C1 segment of cervical spinal cord (tissue), 14 donors: Measurements from ENCODE around the gene DEPDC1B.
"Not testable (repeated sequence)": the region's sequence is repeated elsewhere in the genome, so short reads cannot be mapped to it uniquely, and the experiment has no call there.

Source experiments
- DNase-seq, 14 donors: peaks; one replicate each; lab custom pipeline; 2025; lab: John Stamatoyannopoulos, UW

Gene DEPDC1B

DNA sequence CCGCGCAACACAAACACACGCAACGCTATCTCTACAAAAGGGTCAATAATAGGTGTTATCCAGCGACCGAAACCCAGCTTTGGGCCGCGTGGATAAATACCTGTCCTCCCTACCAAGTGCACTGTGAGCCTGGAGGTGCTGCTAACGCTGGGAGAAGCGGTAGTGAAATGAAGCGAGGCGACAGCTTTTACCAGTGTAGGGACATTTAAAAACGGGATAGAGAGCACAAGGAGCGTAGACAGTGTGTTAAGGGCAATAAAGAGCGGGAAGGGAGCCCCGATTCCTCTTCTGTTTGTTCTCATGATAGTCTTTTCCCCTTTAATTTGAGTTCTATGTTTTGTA is 421 bp upstream of the DEPDC1B start:
- peak in 2 of 14 donors; percentile 37 to 40 for DNase-seq

DNA sequence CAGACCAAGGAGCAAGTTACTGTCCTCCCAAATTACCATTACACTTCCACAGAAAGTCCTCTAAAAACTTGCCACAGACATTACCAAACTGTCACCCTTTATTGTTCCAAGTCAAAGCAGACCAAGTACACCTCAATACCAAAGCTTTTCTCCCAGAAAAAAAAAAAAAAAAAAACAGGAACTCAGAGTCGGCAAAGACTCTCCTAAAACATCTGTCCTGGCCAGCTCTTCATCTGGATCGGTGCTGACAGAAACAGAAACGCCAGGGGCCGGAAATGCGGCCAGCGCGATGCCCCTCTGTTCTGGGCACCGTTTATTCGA is 718 bp downstream of the DEPDC1B start:
- no peak for DNase-seq

DNA sequence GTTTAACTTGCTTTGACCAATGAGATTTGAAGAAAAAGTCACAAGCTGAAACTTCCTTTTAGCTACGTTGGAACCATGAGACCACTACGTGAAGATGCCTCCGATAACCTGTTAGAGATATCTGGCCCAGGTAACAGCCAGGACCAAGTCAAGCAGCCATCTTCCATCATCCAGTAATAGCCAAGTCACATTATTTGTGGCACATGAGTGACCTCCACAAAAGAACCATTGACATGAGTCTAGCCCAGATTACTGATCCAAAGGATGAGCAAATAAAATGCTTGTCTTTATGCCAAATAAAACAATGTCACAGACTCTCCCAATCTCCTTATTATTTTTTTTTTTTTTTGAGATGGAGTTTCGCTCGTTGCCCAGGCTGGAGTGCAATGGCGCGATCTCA is 1.6 kb downstream of the DEPDC1B start:
- no peak for DNase-seq

DNA sequence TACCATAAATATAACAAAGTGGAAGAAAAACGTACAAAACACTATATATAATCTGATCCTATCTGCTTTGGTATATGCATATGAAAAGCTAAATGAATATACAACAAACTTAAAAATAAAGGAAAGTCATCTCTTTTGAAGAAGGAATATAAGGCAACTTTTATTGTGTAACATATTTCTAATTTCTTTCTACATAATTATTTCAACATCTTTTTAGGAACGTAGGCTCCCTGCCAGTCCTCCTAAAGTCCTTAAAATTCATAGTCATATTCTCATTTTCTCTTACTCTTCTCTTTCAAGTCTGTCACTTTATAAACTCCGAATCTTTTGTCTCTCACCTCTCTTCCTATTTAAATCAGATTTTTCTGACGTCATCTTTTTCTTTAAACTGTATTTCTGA is 9.6 kb downstream of the DEPDC1B start:
- no peak for DNase-seq

DNA sequence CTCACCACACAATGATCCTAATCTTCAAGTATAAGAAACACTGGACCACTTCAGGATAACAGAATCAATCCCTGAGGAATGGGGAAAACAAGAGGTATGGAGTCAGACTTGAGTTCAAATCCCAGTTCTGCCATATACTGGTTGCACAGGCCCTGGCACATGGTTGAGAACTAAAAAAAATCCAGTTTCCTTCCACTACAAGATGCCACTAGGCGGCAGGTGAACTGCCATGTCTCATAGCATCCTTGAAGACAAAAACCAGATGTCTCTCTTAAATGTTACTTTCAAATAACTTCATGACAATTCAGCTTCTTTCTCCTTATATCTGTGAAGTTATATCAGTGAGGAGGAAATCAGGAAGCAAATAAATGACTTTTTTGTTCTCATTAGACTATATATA is 11.0 kb downstream of the DEPDC1B start:
- DNase-seq = no peak

DNA sequence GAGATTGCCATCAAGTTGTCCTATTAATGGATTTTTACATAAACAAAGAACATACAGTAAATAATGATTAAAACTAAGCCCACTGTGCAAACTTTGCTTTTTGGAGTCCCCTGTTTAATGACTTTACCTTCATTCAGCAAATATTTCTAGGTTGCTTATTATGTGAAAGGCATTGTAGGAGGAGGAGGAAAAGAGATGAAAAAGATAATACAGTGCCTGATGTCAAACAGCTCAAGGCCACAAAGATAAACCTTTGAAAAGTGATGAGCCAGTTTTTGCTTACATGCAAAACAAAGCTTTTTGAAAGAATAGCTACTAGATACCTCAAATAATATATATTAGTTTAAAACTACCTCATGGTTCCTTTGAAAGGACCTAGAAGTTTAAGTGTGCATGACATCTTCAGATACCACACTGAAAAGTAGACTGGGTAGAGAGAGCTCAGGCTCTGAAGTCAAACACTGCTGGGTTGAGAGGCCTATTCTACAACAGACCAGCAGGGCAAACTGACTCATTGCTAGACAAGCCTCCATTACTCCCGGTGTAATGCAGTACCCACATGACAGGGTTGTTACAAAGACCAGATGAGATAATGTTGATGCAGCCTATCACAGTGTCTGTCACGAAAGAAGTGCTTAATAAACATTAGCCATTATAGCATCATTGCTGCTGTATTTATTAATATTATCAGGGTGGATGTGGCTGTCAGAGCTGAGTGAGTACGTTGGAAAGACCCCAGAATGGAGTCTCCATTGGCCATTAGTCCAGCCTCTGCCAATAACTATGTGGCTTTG is 11.8 kb downstream of the DEPDC1B start:
- no peak for DNase-seq

DNA sequence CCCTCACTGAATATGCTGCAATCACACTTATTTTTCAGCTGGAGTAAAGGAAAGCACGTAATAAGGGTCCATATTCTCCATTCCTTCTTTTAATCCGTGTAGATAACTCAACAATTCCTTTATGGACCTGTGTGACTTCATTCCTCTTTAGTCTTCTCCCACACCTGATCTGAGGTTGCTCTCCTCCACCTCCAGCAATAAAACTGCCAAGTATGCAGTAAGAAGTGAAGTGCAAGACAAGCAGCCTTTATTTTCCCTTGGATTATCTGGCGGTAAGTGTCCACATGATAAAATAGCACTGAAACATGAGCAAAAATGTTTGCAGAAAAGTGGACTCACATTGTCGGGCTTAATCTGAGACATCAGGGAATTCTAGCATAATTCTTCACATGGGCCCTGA is 13.8 kb downstream of the DEPDC1B start:
- no peak for DNase-seq

DNA sequence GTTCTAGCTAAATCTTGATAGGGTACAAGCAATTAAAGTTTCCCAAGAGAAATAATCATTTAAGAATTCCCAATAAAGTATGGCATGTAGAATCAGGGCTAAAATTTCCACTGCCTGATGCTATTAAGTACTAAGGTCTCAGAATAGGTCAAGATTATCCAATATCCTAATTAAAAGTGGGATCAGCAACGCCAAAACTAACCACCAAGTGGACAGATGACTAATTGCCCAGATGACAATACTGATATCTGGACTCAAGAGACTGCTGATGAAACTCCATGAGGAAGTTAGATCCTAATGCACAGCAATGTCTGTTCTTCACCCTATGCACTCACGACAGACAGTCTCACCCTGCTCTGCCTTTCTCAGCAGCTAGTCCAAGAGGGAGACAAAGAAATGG is 14.3 kb downstream of the DEPDC1B start:
- no peak for DNase-seq

DNA sequence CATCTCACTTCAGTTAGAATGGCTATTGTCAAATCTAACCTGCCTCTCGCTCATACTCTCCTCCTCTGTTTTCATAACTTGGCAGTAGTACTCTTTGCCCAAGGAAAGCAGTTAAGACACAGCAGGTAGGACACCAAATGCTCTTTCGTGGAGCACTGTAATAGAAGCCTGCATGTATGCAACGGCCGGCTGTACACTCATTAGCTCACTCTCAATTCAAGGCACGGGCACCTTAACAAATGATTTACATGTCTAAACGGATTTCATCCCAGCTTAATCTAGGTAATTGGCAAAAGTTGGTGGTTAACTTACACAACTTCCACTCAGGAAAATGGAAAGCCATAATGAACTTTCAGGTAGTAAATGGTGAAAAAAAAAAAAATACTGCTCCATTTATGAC is 14.9 kb downstream of the DEPDC1B start:
- no peak for DNase-seq

DNA sequence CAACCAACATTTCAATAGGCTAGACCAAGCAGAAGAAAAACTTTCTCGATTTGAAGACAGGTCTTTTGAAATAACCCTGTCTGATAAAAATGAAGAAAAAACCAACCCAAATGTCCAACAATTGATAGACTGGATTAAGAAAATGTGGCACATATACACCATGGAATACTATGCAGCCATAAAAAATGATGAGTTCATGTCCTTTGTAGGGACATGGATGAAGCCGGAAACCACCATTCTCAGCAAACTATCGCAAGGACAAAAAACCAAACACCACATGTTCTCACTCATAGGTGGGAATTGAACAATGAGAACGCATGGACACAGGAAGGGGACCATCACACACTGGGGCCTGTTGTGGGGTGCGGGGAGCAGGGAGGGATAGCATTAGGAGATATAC is 18.0 kb downstream of the DEPDC1B start:
- DNase-seq = not testable (repeated sequence)

DNA sequence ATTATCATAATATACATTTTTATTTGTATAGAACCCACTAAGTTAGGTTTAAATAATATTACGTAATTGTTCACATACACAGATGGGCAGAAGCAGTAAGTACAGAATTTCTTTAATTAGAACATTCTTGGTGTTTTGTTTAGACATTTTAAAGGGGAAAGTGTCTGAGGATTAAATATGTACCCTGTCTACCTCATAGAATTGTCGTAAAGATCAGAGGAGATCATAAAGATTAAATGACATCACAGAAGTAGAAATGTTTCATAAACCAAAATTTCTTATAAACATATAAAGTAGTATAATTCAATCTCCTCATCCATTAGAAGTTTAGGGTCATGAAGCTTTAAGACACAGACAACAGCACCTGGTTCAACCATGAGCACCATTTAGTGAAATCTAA is 20.1 kb downstream of the DEPDC1B start:
- no peak for DNase-seq

DNA sequence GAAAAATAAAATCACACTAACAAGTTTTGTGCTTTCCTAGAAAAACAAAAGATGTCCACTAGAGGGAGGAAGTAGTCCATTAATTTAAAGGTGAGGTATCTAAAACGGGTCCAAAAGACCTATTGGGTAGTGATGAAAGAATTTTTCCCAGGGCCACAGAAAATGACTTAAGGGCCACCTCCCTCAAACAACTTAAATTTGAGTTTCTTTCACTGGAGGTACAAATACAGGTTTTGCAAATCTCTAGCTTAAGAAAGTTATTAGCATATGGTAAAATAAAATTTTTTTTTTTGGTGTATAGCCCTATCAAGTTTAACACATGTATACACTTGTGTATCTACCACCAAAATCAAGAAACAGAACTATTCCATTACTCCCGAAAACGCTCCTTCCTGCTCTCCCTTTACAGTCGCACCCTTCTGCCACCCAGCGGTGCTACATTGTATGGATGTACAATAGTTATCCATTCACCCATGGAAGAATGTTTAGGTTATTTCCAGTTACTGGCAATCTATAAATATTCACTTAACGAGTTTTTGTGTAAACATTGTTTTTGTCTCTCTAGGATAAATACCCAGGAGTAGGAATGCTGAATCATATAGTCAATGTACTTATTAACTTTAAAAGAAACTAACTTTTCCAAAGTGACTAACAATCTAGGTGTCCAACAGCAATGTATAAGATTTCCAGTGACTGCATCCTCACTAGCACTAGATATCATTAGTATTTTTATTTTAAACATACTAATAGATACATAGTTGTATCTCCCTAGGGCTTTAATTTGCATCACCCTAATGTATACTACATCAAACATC is 21.9 kb downstream of the DEPDC1B start:
- DNase-seq = no peak

DNA sequence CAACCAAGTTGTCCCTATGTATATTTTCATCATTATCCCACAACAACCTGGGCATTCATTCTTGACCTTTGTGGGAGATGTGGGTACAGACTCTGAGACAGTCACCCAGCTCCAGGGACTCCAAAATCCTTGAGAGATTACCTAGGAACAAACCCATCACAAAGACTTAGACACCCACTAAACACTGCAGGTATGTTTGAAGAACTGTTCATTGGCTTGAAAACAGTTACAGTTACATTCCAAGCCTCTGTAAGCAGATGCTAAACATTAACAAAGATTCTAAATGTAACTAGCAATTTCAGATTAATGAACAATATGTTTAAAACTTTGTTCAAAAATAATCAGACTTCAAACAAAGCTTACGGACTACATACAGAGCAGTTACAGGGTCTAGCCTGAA is 24.7 kb downstream of the DEPDC1B start:
- DNase-seq = no peak

DNA sequence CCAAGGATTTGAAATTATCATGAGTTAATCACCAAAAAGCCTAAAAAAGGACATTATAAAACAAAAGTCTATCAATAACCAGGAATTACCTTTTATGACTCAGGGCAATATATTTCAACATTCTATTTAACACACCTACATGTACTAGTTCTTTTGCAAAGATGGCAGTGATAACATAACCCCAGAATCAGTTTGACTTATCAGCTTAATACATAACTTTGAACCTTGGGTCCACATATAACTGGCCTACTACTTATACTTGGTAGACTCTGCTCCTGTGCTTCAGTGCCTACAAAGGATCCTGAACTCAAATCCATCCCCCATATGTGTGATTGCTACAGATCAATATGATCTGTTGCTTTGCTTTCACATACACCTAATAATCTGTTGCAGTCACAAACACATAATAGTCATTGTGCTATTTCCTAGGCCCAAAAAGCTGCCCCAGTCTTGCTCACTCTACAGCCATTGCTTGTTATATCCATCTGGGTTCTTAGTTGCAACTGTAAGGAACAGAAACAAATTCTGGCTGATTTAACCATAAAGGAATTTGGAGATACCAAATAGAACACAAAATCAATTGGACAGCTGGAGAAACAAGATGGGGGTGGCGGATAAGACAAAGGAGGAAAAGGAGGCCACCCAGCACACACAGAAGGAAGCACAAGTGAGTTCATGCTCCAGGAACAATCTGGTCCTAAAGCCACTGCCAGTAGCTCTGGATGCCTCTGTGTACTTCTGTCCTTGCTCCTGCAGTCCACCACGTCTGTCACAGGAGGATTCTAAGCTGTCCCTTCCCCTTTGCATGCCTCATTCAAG is 25.5 kb downstream of the DEPDC1B start:
- no peak for DNase-seq

DNA sequence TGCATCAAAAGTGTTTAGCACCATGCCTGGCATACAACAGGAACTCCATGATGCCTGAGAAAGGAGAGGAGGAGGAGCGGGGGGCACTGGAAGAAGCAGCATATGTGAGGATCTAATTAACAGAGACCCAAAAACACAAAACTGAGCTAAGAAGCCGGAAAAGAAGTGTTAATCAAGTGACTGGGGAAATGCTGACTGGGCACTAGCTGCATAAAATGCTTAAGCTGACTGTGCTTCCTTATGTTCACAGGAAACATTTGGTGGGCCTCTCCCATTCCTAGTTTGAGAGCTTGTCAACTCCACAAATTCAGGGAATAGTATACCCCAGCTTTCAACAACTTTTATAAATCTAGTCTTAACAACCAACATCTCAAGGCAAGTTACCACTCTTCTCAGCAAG is 26.6 kb downstream of the DEPDC1B start:
- DNase-seq = no peak

DNA sequence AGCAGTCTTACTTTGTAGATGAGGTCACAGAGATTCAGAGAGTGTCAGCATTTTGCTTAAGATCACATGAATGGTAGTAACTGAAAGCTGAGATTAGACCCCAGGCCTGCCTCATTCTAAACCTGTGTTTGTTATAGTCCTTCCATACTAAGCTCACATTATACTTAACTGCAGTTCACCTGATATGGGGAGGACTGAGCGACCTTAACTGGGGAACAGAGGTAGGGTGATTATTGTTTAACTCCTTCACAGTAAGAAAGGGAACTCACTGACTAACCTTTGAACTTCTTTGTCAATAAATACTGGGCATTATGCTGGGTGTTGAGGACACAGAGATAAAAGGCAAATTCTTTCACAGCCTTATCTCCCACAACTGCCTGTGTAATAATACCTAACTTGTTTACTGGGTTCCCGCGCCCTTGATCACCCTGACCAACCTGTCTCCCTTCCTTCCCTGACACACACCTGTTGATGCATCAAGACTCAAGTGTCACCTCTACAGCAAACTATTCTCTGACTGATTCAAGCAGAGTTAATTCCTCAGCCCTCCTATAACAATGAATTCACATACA is 27.2 kb downstream of the DEPDC1B start:
- DNase-seq = no peak

DNA sequence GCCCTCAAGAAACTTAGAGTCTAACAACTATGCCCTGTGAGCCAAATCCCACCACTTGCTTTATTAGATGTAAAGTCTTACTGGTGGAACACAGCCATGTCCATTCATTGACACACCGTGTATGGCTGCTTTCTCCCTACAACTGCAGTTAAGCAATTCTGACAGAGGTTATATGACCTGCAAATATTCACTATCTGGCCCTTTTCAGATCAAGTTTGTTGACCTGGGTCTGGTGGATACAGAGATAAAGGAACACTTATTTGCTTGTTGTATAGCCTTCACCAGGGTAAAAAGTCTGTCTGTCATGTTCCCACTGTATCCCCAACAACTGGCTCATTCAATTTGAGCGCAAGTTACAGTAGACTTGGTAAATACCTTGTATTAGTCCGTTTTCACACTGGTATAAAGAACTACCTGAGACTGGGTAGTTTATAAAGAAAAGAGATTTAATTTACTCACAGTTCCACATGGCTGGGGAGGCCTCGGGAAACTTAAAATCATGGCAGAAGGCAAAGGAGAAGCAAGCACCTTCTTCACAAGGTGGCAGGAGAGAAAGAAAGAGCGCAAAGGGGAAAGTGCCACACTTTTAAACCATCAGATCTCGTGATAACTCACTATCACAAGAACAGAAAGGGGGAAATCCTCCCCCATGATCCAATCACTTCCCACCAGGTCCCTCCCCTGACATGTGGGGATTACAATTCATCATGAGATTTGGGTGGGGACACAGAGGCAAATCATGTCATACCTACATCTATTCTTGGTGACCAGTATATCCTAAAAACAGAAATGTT is 27.9 kb downstream of the DEPDC1B start:
- DNase-seq = no peak

DNA sequence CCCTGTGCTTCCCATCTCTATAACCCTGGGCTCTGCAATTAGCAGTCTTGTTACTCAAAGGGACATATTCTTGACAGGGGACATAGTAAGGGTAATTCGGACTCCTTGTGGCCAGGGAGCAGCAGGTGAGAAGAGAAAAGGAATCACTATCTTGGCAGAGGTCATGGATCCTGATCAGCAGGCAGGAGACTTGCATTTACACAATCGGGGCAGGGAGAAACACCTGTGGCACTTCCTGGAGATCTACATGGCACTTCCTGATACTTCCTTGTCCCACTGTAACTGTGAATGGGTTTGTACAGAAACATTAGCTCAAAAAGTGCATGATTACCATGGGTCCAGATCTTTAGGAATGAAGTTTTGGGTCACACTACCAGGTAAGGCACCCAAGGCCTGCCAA is 29.2 kb downstream of the DEPDC1B start:
- no peak for DNase-seq

DNA sequence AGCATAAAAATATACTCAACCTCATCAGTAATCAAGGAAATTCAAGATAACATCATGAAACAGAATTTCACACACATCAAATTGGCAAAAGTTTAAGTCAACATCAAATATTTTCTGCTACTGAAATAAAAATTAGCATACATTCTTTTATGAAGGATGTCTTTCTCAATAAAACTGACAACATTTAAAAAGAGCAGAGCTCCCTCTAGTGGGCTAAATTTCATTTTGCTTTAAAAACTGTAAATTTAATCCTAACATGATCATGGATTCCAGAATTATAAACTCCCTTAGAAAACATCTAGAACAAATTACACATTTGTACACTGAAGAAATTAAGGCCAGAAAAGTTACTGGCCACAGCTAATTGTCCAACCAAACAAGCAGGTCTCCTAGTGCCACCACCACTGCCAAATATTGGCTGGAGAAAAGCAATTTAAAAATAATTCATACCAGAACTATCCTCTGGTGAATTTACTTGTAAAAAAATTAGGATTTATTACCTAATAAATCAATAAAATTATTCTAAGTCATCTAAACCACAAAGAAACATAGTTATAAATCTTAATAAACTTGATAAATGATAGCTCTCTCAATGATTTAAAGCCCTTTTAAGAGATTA is 31.2 kb downstream of the DEPDC1B start:
- DNase-seq = no peak

DNA sequence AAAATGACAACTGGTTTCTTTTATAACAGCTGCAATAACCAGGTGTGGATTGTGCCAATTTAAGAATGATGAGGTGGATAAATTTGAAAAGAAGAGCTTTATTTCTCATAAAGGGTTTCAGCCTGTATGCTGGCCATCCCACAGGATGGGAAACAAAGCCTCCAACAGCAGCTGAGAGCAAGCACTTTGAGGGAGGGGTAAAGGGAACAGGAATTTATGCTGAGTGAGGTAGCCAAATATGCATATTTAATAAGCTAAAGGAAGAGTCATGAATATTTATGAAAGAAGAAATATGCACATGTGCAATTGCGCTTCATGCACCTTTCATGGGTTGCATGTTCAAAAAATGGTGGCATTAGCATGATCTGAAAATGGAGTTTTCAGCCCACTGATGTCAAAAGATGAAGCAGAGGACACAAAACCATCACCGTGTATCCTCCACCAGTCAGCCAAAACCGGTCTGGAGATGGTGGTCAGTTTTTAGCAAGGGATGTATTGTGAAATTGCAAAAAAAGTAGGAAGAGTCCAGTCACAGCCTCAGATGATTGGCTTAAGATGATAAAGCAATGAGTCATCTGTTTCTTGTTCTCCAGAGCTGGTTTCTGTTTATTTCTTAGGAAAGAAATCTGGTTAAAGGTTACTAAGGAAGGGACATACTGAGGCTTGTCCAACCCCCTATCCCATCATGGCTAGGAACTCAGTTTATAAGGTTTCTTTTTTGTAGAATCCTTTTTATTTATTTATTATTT is 47.9 kb downstream of the DEPDC1B start:
- no peak for DNase-seq
